ENCODE data around the gene PPDPF. TPM values are rescaled to one million over a fixed set of nuclear protein-coding genes. Genes with fewer than 3 reads are reported as not detected.
A peak's percentile ranks its signal among the peaks of the same experiment; 100 is the strongest.

The PPDPF gene
- total RNA-seq, 1 donor from 2014 or later: 4.1 TPM

GRCh38 chr20:63554361-63555278 is 34.1 kb downstream of the PPDPF start:
- H3K4me1 Mint-ChIP-seq: peaks cover 10% of the 10 kb centered on the region
- H3K27ac ChIP-seq: no peak overlapping the region
- peaks cover 12% of the 10 kb centered on the region for H3K4me1 ChIP-seq
- no peaks in the 10 kb centered on the region for H3K9me3 ChIP-seq (ENCODE audit: low read depth)
- H3K36me3 Mint-ChIP-seq: peaks cover 2% of the 10 kb centered on the region
- peaks cover 2% of the 10 kb centered on the region for H3K9me3 Mint-ChIP-seq
- peaks cover 9% of the 10 kb centered on the region for H3K27me3 ChIP-seq
- H3K9ac ChIP-seq: no peak overlapping the region
- DNase-seq (ENCODE audit: low spot score): peak; percentile 40
- TF ChIP-seq EZH2 (IDR thresholded peaks at IDR 0.05) (no peak), EZH2phosphoT487 (IDR thresholded peaks at IDR 0.05) (no peak)
- TF ChIP-seq, protein P1, sequence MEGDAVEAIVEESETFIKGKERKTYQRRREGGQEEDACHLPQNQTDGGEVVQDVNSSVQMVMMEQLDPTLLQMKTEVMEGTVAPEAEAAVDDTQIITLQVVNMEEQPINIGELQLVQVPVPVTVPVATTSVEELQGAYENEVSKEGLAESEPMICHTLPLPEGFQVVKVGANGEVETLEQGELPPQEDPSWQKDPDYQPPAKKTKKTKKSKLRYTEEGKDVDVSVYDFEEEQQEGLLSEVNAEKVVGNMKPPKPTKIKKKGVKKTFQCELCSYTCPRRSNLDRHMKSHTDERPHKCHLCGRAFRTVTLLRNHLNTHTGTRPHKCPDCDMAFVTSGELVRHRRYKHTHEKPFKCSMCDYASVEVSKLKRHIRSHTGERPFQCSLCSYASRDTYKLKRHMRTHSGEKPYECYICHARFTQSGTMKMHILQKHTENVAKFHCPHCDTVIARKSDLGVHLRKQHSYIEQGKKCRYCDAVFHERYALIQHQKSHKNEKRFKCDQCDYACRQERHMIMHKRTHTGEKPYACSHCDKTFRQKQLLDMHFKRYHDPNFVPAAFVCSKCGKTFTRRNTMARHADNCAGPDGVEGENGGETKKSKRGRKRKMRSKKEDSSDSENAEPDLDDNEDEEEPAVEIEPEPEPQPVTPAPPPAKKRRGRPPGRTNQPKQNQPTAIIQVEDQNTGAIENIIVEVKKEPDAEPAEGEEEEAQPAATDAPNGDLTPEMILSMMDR (IDR thresholded peaks at IDR 0.05): no peak
- peak overlapping the region; percentile 77 for H3K4me2 ChIP-seq
- H3K27me3 Mint-ChIP-seq (ENCODE audit: insufficient read depth, low read depth): peaks cover 5% of the 10 kb centered on the region
- peak overlapping the region; percentile 89 for H2AFZ ChIP-seq (replicated peaks)
- H3K79me2 ChIP-seq (ENCODE audit: low read depth): no peaks in the 10 kb centered on the region
- peak overlapping the region; percentile 86 for H3K4me3 ChIP-seq
- H3K4me3 Mint-ChIP-seq: peak overlapping the region; percentile 79
- H3F3A ChIP-seq (ENCODE audit: low read depth): peaks cover 19% of the 10 kb centered on the region
- H3K36me3 ChIP-seq: no peaks in the 10 kb centered on the region
- H4K20me1 ChIP-seq (ENCODE audit: low read depth): no peaks in the 10 kb centered on the region
- H3K27ac Mint-ChIP-seq: no peak overlapping the region

- peaks cover 12% of the 10 kb centered on the region for H3K4me1 ChIP-seq
- H3K27me3 ChIP-seq: peaks cover 9% of the 10 kb centered on the region
- no peak for DNase-seq (ENCODE audit: low spot score)
- no peaks in the 10 kb centered on the region for H4K20me1 ChIP-seq (ENCODE audit: low read depth)
- Mint-ChIP-seq H3K9me3 (peaks cover 2% of the 10 kb centered on the region), H3K36me3 (peaks cover 2% of the 10 kb centered on the region), H3K4me3 (peak overlapping the region; percentile 64), H3K4me1 (peaks cover 10% of the 10 kb centered on the region), H3K27ac (no peak overlapping the region), H3K27me3 (ENCODE audit: insufficient read depth, low read depth) (peaks cover 5% of the 10 kb centered on the region)
- no peak overlapping the region for H3K27ac ChIP-seq
- peaks cover 19% of the 10 kb centered on the region for H3F3A ChIP-seq (ENCODE audit: low read depth)
- no peak overlapping the region for H3K4me3 ChIP-seq
- H2AFZ ChIP-seq (replicated peaks): no peak overlapping the region
- no peaks in the 10 kb centered on the region for H3K9me3 ChIP-seq (ENCODE audit: low read depth)
- H3K4me2 ChIP-seq: no peak overlapping the region
- no peak overlapping the region for H3K9ac ChIP-seq
- H3K79me2 ChIP-seq (ENCODE audit: low read depth): no peaks in the 10 kb centered on the region
- TF ChIP-seq EZH2phosphoT487 (IDR thresholded peaks at IDR 0.05) (no peak), EZH2 (IDR thresholded peaks at IDR 0.05) (no peak)
- TF ChIP-seq, protein P1 (IDR thresholded peaks at IDR 0.05): no peak
- no peaks in the 10 kb centered on the region for H3K36me3 ChIP-seq
Observed at GRCh38 chr20:63555661-63556381, 35.3 kb downstream of the PPDPF start.

DNA sequence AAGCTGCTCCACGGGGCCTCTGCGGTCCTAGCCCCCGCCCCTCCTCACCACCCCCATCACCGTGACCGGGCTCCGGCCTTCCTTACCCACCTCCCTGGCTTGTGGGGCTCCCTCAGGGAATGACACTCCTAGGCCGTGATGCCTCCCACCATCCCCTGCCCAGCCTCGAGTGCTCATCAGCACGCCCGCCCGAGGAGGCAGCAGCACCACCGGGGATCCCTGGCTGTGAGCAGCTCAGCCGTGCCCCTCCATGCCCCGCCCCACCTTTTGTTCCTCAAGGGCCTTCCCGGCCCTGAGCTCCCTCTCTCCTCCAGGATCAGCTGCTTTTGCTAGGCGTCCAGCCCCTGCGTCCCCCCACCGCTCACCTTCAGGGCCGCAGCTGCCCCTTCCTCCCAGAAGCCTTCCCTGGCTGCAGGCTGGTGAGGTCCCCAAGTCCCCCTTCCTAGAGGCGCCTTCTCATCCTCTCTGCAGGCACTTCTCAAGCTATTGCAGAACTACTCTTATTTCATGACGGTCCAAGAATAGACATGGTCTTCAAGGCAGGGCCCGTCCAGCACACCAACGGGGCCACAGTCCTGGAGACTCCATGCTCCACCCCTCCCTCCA is 36.4 kb downstream of the PPDPF start:
- no peak overlapping the region for H3K27ac ChIP-seq
- H3K4me1 ChIP-seq: peaks cover 12% of the 10 kb centered on the region
- H3K9me3 Mint-ChIP-seq: peaks cover 2% of the 10 kb centered on the region
- no peak overlapping the region for H2AFZ ChIP-seq (replicated peaks)
- peak; percentile 83 for DNase-seq (ENCODE audit: low spot score)
- H3K4me1 Mint-ChIP-seq: peaks cover 10% of the 10 kb centered on the region
- H3K36me3 ChIP-seq: no peaks in the 10 kb centered on the region
- H4K20me1 ChIP-seq (ENCODE audit: low read depth): no peaks in the 10 kb centered on the region
- H3K4me3 Mint-ChIP-seq: peak overlapping the region; percentile 71
- peaks cover 16% of the 10 kb centered on the region for H3F3A ChIP-seq (ENCODE audit: low read depth)
- H3K9me3 ChIP-seq (ENCODE audit: low read depth): no peaks in the 10 kb centered on the region
- H3K27me3 ChIP-seq: peaks cover 9% of the 10 kb centered on the region
- H3K9ac ChIP-seq: no peak overlapping the region
- H3K4me3 ChIP-seq: no peak overlapping the region
- peaks cover 5% of the 10 kb centered on the region for H3K27me3 Mint-ChIP-seq (ENCODE audit: insufficient read depth, low read depth)
- no peaks in the 10 kb centered on the region for H3K79me2 ChIP-seq (ENCODE audit: low read depth)
- H3K4me2 ChIP-seq: peak overlapping the region; percentile 52
- H3K27ac Mint-ChIP-seq: peak overlapping the region; percentile 93
- H3K36me3 Mint-ChIP-seq: peaks cover 2% of the 10 kb centered on the region
- no peak for TF ChIP-seq EZH2phosphoT487 (IDR thresholded peaks at IDR 0.05)
- TF ChIP-seq EZH2 (IDR thresholded peaks at IDR 0.05): no peak
